Measurements from ENCODE around the gene ZNF19.

The ZNF19 gene

GRCh38 chr16:71484006-71484893 is 4.9 kb downstream of the ZNF19 start:
- DNase-seq = peak; percentile 66

- no peak for DNase-seq
Measured at GRCh38 chr16:71482569-71482968, 6.6 kb downstream of the ZNF19 start.

- no peak for DNase-seq
Measured at GRCh38 chr16:71480956-71481355, 8.2 kb downstream of the ZNF19 start.

- DNase-seq = no peak
Measured at GRCh38 chr16:71479420-71479819, 9.7 kb downstream of the ZNF19 start.

- no peak for DNase-seq
Measured at GRCh38 chr16:71476457-71477124, 12.5 kb downstream of the ZNF19 start.

GRCh38 chr16:71474864-71475263 is 14.3 kb downstream of the ZNF19 start:
- DNase-seq = no peak

- DNase-seq = no peak
Measured at GRCh38 chr16:71473891-71474290, 15.2 kb downstream of the ZNF19 start.

- no peak for DNase-seq
Measured at GRCh38 chr16:71472931-71473330, 16.2 kb downstream of the ZNF19 start.

- DNase-seq = no peak
Measured at GRCh38 chr16:71472051-71472450, 17.1 kb downstream of the ZNF19 start.

GRCh38 chr16:71467810-71468209 is 21.3 kb downstream of the ZNF19 start:
- DNase-seq = peak; percentile 6

GRCh38 chr16:71464231-71464630 is 24.9 kb downstream of the ZNF19 start:
- no peak for DNase-seq

- peak; percentile 53 for DNase-seq
Measured at GRCh38 chr16:71461686-71462648, 27.2 kb downstream of the ZNF19 start, which contains the start of gene ZNF23. Gene ZNF23, minus strand, starts transcription at chr16:71462247. Its CDS starts 5,451 bp downstream, at chr16:71456796.

- DNase-seq = no peak
Measured at GRCh38 chr16:71460941-71461340, 28.2 kb downstream of the ZNF19 start.

GRCh38 chr16:71460236-71460635 is 28.9 kb downstream of the ZNF19 start:
- DNase-seq = no peak

- DNase-seq = no peak
Measured at GRCh38 chr16:71459510-71459909, 29.6 kb downstream of the ZNF19 start.

GRCh38 chr16:71456801-71457200 is 32.3 kb downstream of the ZNF19 start:
- no peak for DNase-seq

- no peak for DNase-seq
Measured at GRCh38 chr16:71453036-71453435, 36.1 kb downstream of the ZNF19 start.

GRCh38 chr16:71449020-71449419 is 40.1 kb downstream of the ZNF19 start:
- no peak for DNase-seq

- no peak for DNase-seq
Measured at GRCh38 chr16:71448274-71448866, 40.8 kb downstream of the ZNF19 start.

- no peak for DNase-seq
Measured at GRCh38 chr16:71443714-71444113, 45.4 kb downstream of the ZNF19 start.

- DNase-seq = no peak
Measured at GRCh38 chr16:71442051-71442440, 47.1 kb downstream of the ZNF19 start, which contains the start of gene TLE7. Gene TLE7, minus strand, starts transcription at chr16:71442054. Its CDS starts 8,730 bp downstream, at chr16:71433324.

GRCh38 chr16:71441348-71442050 is 47.6 kb downstream of the ZNF19 start:
- DNase-seq = no peak

Data from KG1 (cell line).